GM21367 (cell line): Measurements from ENCODE around the gene COL1A1.

ENCODE experiments used
- ATAC-seq: cut with Tn5 transposase; IDR thresholded peaks from one replicate; pipeline ENCODE4 v1.9.1; 2021; ENCODE audit not compliant: unreplicated experiment

Gene COL1A1

DNA sequence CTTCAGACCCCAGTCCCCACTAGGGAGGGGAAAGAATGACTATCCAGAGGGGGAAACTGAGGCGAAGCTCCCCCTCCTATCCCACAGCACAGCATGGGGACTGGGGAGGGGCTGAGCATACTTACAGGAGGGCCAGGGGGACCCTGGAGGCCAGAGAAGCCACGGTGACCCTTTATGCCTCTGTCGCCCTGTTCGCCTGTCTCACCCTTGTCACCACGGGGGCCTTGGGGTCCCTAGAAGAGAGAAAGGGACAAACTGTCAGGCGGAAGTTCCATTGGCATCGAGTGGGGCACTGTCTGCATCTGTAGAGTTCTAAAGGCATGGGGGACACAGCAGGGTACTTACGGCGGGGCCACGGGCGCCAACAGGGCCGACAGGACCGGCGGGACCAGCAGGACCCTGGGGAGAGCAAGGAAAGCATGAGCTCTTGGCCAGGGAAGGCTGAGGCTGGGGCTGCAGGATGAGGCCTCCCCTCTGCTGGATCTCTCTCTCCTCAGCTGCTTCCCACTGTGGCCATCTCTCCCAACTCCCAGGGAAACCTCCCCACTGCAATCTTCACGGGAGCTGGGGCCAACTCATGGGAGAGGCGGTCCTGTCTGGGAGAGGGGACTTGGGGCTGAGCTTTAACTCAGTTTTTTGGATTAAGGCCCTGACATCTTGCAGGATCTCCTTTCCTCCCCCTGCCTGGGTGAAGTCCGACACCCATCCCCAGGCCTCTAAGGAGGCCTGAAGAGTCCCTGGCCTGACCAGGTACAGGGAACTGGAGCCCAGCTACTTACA, 13.5 kb downstream of the COL1A1 start:
- no peak for ATAC-seq

DNA sequence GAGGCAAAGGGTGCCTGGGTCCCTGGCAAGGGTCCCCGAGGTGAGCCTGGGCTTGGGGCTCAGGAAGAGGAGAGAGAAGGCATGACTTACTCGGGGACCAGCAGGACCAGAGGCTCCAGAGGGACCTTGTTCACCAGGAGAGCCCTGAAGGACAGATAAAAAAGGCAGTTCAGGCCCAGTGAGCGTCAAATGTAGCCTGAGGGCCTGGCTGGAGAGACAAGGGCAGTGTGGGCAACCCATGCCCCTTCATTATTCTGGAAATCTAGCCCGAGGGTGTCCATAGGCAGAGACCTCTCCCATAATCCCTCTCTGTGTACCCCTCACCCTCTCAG, 14.1 kb downstream of the COL1A1 start:
- no peak for ATAC-seq

DNA sequence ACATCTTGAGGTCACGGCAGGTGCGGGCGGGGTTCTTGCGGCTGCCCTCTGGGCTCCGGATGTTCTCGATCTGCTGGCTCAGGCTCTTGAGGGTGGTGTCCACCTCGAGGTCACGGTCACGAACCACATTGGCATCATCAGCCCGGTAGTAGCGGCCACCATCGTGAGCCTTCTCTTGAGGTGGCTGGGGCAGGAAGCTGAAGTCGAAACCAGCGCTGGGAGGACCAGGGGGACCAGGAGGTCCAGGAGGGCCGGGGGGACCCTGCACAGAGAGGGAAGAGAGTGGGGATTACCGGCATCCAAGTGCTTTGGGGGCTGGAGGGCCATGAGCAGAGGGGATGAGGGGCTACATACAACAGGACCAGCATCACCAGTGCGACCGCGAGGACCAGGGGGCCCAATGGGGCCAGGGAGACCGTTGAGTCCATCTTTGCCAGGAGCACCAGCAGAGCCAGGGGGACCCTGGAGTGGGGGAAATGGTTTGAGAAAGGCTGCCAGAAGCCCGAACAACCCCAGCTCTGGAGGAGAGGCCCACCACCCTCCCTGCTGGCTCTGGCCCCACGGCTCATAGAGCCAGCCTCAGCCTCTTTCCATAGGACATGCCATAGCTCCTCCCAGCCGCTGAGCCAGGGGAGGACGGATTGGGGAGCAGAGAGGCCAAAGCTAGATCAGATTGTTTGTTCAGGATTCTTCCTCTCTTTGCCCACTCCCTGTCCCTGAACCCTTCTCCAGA, 14.6 kb downstream of the COL1A1 start:
- ATAC-seq = no peak

DNA sequence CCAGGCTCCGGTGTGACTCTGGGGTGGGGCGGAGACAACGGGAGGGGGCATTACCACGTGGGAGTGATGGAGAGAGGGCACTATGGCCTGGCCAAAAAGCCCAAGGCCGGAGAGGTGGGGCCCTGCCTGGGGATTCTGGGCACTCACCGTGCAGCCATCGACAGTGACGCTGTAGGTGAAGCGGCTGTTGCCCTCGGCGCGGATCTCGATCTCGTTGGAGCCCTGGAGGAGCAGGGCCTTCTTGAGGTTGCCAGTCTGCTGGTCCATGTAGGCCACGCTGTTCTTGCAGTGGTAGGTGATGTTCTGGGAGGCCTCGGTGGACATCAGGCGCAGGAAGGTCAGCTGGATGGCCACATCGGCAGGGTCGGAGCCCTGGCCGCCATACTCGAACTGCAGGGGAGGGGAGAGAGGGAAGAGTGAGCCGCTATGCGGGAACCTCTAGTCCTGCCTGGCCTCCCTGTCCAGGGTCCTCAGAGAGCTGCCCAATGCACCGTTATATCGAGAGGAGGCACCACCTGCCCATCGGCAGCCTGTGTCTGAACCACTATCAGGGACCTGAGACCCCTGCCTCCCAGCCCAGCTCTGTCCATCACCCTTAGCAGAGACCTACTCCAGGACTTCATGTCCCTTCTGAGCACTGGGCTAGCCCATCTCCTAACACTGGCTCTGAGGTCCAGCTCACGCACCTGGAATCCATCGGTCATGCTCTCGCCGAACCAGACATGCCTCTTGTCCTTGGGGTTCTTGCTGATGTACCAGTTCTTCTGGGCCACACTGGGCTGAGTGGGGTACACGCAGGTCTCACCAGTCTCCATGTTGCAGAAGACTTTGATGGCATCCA, 15.6 kb downstream of the COL1A1 start:
- ATAC-seq = no peak

DNA sequence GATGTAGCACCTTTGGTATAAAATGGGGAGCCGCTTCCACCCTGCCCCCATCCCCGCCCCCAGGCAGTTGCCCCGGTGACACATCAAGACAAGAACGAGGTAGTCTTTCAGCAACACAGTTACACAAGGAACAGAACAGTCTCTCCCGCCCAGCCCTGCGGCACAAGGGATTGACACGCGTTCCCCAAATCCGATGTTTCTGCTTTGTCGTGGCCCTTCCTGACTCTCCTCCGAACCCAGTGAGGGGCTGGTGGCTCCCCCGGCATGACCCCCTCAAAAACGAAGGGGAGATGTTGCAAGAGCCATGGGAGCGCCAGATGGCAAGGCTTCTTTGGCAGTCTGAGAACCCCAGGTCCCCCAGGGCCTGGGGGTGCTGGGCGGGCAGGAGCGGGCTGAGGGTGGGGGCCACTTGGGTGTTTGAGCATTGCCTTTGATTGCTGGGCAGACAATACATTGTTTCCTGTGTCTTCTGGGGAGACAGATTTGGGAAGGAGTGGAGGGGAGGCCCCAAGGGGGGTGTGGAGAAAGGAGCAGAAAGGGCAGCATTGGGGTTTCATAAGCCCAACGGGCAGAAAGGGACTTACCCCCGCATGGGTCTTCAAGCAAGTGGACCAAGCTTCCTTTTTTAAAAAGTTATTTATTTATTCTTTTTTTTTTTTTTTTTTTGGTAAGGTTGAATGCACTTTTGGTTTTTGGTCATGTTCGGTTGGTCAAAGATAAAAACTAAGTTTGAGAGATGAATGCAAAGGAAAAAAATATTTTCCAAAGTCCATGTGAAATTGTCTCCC, 16.6 kb downstream of the COL1A1 start:
- no peak for ATAC-seq

DNA sequence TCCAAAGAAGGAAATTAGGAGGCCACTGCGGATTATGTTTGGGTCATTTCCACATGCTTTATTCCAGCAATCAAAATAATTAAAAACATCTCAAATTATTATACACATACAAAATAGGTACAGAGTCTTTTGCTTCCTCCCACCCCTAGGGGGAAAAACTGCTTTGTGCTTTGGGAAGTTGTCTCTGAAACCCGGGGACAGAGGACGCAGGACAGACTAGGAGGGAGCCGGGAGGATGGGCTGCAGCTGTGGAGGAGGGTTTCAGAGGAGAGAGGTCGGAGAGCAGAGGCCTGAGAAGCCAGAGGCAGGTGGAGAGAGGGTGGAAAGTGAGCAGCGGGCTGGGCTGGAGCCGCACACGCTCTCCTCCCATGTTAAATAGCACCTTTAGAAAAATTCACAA, 17.4 kb downstream of the COL1A1 start:
- ATAC-seq = no peak

DNA sequence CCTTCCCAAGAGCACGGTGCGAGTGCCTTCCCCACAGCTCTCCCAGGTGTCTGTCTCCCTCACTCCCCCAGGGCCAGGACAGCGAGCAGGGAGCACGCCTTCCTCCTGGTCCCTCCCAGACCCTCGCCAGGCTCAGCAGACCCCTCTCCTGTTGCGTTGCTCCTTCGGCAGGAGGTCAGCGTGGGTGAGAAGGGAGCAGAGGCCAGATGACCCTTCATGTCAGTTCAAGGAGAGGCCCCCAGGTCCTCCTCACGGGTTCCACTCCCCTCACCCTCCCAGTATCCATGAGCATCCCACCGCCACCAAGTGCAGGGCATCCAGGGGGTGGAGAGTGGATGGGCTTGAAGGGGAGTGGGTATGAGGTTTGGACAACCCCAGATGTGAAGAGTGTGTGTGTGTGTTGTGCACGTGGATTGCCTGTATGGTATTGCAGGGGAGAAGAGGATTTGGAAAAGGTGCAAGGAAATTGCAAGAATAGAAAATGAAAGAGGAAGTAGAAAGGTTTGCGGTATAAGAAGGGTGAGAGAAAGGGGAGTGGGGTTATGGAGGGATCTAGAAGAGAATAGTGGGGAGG, 17.9 kb downstream of the COL1A1 start:
- ATAC-seq = no peak

DNA sequence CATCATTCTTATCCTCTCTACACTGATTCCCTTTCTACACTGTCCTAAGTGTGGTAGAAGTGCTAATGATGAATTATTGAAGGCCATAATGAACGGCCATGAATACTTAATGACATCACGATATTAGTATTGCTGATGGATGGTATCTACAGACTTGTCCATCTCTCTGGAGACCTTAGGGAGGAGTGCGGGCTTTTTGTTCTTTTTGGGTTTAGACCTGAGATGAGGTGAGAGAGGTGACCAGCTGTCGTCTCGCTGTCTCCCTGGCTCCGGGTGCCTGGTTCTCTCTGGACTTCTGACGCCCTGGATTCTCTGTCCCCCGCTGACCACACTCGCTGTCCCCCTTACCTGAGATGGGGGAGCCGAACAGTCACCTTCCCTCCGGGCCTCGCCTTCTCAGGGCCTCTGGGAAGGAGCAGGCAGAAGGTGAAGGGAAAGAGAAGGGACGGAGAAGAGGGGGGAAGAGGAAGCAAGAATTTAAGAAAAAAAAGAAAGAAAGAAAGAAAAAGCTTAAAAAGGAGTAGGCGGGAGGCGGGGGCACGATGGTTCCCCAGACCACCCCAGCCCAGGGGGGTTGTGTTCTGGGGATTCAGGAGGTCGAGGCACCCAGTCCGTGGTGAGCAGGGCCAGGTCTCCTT, 18.5 kb downstream of the COL1A1 start:
- ATAC-seq = no peak

DNA sequence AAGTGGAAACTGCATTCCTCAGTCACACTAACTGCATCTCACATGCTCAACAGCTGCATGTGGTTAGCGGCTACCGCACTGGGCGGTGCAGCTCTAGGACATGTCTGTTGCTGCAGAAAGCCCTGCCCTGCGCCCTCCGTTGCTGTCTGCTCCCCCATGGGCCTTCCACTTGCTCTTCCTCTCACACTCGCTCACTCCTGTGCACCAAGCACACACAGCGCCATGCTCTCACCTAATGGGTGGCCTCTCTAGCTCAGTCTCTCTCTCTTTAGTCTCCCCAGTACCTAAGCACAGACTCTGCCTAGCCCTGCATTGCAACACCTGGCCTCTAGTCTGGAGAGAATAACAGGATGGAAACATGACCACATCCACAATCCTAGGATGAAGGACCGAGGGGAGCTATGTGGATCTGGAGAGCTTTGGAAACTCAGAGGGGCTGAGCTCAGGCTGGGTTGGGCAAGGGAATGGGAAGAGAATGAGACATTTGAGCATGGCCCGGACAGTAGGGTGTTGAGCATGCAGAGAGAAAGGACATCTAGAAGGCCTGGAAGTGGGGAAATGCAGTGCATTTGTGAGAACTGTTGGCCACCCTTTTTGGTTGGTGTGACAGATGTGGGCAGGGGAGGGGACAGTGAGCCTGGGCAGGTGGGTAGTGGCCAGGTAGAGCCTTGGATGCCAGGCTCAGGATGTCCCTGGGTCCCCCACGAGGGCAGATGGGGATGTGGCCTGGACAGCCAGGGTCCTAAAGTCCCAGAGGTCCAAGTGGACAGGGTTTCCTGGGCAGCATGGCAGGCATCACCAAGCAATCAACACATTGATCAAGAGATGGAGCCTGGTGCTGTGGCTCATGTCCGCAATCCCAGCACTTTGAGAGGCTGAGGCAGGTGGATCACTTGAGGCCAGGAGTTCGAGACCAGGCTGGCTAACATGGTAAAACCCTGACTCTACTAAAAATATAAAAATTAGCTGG, 19.6 kb downstream of the COL1A1 start:
- no peak for ATAC-seq

DNA sequence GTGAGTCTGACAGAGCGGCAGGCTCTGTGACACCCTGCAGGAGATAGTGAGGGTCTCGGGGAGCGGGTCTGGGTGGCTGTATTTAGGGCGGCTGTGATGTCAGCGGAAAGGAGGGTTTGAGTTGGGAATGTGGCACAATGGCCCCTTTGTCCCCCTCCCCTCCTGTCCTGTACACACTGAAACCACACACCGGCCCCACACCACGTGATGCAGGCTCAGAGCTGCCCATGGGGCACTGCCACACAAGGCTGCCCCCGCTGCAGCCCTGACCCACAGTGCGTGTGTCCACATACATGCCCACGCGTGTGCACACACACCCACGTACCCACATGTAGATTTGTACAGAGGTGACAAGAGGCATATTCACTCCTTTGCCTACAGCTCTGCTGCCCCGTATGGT, 20.3 kb downstream of the COL1A1 start:
- no peak for ATAC-seq

DNA sequence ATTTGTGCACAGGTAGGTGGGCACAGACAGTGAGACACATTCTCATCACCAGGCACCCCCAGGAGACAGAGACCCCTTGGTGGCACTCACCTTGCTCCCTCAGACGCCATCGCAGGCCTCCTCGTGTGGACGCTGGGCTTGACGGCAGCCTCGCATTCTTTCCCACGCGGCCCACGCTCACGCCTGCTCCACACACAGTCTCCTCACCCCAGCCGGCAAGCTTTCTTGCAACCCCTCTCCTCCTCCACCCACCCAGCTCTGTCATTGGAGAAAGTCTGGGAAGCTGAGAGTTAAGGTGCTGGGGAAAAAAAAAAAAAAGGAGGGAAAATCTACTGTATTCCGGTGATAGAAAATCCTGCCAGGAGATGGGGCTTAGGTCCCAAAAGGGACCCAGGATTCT, 20.8 kb downstream of the COL1A1 start:
- ATAC-seq = no peak

DNA sequence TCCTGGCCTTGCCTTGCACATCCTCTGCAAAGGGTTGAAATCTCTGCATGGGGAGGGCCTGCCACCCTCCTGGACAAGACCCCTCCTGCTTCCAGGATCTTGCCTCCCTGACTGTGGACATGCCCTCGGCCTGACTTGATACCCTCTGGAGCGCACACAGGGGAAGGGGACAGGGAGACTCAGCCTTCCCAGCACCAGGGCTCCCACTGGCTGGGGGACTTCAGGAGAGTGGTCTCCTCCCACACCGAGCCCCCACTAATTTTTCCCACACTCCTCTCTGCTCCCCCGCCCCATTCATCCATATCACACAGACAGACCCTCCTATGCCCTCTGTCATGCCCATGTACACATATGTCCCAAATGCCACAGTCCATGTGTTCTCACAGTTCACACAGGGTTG, 21.3 kb downstream of the COL1A1 start:
- ATAC-seq = no peak

DNA sequence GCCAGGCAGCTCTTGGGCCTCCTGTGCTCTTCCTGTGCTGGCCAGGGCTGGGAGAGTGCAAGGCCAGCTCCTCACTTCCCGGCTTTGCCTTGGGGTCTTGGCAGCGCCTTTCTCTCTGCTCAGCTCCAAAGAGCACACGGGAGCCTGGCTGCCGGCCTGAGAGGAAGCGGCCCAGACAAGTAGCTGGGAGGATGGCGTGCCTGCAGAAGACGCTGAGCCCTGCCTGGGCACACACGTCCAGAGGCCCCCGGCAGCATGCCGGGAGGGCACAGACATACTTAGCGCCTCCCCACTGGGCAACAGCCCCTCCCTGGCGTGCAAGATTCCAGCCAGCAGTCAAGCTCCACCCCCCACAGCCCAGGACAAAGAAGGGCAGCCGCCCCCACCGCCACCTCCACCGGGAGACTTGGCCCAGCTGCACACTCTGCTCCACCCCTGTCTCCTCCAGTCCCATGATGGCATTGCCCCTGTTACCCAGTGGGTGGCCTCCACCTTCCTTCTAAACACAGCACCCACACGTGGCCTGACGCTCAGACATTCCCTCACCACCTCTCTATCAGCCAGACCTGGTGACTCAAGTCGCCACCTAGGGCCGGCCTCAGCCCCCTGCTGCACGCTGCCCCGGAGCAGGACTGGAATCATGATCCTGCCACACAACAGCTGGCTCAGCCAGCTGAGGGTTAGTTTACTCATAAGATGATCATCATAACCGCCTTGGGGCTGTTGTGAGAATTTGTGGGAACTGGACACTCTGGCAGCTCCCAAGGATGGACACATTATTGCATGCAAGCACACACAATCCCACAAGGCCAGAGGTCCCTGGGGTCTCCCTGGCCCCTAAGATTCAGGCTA, 23.2 kb downstream of the COL1A1 start:
- ATAC-seq = peak; percentile 64

DNA sequence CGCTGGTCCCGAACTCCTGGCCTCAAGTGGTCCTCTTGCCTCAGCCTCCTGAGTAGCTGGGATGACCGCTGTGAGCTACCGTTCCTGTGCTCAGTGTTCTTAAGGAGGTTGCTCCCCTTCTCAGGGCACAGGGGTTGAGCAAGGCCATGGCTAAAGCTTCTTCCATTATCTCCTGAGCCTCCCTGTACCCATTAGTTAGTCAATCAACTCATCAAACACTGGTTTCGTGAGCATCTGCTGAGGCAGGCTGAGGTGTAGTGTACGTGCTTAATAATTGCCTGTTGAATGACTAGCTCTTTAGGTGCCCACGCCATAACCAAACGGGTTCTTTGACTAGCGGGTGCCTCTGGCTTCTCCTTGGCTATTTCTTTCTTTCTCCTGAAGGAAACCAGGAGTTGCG, 24.0 kb downstream of the COL1A1 start:
- no peak for ATAC-seq

DNA sequence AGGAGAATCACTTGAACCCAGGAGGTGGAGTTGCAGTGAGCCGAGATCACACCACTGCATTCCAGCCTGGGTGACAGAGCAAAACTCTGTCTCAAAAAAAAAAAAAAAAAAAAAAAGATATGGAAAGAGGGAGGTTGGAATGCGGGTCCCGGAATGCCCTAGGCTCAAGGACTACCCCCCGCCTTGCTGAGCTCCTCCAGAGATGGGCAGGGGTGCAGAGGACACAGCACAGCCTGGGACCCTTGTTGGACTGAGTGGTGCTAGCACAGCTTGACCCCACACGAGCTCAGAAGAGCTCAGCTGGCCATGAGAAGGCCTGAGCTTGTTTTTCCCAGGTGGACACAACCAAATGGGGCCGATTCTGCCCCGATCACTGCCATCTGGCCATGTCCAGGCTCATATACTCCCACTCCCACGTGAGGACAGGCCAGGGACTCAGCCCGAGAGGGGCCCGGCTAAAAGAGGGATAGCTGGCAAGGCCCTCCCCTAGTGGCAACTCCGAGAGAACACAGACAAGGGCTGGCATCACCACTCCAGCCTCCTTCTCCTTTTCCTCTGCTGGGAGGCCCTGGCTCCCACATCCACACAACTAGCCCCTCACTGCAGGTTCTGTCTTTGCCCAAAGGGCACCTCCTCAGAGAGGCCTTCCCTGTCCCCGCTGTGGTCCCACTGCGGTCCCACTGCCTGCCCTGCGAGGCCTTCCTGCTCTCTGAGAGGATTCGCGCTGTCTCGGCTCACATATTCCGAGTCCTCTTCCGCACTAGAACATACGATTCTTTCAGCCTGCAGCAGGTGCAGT, 24.7 kb downstream of the COL1A1 start:
- no peak for ATAC-seq

DNA sequence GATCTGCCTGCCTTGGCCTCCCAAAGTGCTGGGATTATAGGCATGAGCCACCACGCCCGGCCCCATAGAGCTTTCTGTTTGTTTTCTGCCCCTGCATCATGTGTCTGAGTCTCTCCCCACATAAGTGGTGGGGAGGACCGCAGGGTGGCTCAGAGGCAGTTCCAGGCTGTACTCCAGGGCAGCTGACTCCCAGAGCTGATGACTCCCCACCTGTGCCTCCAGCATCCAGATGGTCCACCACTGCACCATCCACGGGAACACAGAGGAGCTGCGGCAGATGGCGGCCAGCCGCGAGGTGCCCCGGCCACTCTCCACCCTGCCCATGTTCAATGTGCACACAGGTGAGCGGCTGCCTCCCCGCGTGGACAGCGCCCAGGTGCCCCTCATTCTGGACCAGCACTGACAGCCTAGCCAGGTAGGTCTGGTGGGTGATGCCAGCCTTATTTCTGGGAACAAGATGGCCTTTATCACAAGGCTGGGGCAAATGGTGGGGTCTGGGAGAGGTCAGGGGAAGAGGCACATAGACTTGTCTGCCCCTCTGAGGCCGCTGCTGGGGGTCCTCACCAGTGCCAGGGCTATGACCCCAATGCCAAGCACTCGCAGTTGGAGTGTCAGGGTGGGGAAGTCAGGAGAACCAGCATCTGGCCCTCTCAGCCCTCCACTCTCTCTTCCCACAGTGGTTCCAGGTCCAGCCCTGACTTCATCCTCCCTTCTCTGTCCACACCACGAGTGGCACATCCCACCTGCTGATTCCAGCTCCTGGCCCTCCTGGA, 26.2 kb downstream of the COL1A1 start:
- ATAC-seq = no peak

DNA sequence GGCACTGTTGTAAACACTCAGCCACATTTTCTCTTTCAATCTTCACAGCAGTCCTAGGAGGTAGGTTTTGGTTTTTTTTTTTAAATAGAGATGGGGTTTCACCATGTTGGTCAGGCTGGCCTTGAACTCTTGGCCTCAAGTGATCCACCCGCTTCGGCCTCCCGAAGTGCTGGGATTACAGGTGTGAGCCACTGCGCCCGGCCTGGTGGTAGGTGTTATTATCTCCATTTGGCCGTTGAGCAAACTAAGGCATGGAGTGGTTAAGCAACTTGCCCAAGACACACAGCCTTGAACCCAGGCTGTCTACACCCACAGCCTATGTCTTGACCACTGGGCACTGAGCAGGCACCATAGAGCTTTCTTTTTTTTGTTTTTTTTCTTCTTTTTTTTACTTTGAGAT, 27.0 kb downstream of the COL1A1 start:
- no peak for ATAC-seq
